Amniotic epithelial cell (primary cell): ENCODE data around the gene DAZL.

ENCODE experiments used
- DNase-seq: peaks from one replicate; pipeline ENCODE4 v3.0.0-alpha.2; 2010; ENCODE audit warnings: low read depth

Gene DAZL

GRCh38 chr3:16595778-16596177, 9.4 kb downstream of the DAZL start:
- no peak for DNase-seq

- DNase-seq = no peak
These were observed 15.2 kb downstream of the DAZL start for GRCh38 chr3:16589867-16590624.

- DNase-seq = no peak
These were observed 16.1 kb downstream of the DAZL start for GRCh38 chr3:16589120-16589519.

- DNase-seq = no peak
These were observed 17.6 kb downstream of the DAZL start for GRCh38 chr3:16587681-16588060.

GRCh38 chr3:16587047-16587680, 18.1 kb downstream of the DAZL start:
- no peak for DNase-seq

GRCh38 chr3:16584880-16585279, 20.3 kb downstream of the DAZL start:
- DNase-seq = no peak

- DNase-seq = no peak
These were observed 21.7 kb downstream of the DAZL start for GRCh38 chr3:16583551-16583950.

- DNase-seq = no peak
These were observed 35.1 kb downstream of the DAZL start for GRCh38 chr3:16570113-16570512.

GRCh38 chr3:16568532-16568931, 36.7 kb downstream of the DAZL start:
- DNase-seq = no peak

GRCh38 chr3:16568115-16568514, 37.1 kb downstream of the DAZL start:
- no peak for DNase-seq

- no peak for DNase-seq
These were observed 45.4 kb downstream of the DAZL start for GRCh38 chr3:16559653-16560365.

GRCh38 chr3:16554126-16554525, 51.1 kb downstream of the DAZL start:
- DNase-seq = no peak

- DNase-seq = no peak
These were observed 52.5 kb downstream of the DAZL start for GRCh38 chr3:16552757-16553156.

GRCh38 chr3:16551342-16551976, 53.8 kb downstream of the DAZL start:
- no peak for DNase-seq

- DNase-seq = peak; percentile 80
These were observed 54.4 kb downstream of the DAZL start for GRCh38 chr3:16550676-16551341.

GRCh38 chr3:16550305-16550675, 54.9 kb downstream of the DAZL start:
- DNase-seq = no peak

GRCh38 chr3:16548721-16549120, 56.5 kb downstream of the DAZL start:
- DNase-seq = peak; percentile 42

GRCh38 chr3:16547561-16548357, 57.5 kb downstream of the DAZL start:
- no peak for DNase-seq

GRCh38 chr3:16546186-16547010, 58.8 kb downstream of the DAZL start:
- DNase-seq = no peak

GRCh38 chr3:16545413-16546185, 59.6 kb downstream of the DAZL start:
- DNase-seq = no peak
